RPMI8226 (cell line): ENCODE measurements around the gene AFG1L.

Experiments
- DNase-seq: peaks from one replicate; pipeline ENCODE4 v3.0.0-alpha.2; 2015

AFG1L gene

DNA sequence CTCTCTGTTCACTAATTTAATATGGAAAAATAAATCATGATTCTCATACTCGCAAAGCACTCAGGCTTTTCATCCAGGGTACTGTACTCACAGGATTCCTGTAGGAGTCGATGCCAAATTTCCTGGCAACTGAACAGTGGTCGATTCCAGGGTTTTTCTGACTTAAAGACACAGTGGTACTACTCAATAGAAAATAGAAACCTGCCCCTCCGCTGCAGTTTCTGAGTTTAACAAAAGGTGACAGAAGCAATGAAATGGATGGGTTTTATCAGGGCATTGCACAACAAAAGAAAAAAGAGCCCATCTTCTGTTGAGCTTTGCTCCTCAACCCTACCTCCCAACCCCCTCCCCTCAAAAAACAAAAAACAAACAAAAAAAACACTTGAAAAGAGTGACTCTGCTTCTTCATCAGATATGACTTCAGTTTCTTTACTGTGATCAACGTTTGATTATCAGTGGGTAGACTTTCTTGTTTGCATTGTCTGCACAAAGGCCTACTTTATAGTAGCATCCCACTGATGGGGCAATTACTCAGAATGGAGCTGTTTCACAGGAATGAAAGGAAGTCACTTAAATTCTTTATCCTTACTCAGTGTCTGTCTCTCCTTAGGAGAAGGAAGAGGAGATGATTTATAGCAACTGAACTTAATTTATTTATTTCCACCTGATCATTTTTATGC lies 169.7 kb downstream of the AFG1L start:
- DNase-seq: no peak

DNA sequence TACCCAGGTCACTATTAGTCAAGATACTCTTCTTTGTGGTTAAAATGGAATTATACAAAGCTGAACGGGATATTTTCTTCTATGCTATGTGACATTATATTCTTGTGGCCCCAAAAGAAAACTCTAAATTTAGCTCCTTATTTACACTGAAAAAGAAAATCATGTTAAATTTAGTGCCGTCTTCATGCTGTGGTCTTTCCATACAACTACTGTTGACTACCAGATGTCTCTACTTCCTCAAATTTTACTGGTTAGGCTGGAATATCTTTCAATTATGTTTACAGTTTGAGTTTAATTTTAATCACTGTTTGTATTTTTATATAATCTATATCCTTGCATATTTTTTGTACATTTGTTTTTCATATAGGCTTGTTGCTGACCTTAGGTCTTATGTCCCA lies 170.2 kb downstream of the AFG1L start:
- no peak for DNase-seq

DNA sequence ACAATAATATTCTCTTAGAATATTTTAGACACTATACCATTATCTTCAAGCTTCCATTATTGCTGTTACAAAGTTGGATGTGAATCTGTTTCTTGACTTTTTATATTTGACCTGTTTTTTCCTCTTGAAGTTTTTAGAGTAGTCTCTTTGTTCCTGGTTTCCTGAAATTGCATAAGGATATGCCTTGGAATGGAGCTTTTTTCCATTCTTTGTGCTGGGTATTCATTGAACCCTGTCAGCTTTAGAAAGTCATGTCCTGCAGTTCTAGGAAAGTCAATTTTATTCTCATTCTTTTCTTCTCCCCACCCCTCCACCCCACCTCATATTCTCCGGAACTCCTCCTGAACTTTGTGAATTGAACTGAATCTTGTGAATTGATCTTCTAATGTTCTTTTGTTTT lies 173.5 kb downstream of the AFG1L start:
- DNase-seq: no peak

DNA sequence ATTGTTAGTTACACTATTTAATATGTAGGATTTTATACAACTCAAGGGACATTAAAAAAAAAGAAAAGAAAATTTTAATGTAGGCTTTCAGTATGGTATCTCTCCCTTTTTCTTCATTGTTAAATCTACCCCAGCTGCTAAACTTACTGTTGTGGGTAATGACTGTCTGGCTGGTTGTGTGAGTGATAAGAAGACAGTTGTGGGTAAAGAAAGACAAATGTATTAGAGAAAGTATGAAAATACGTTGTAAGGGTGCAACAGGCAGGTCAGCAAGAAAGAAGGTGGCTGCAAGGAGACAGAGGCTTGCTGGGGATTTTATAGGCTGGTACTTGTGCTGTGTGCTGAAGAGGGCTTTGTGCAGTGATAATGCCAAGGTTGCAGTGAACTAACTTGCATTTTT lies 174.5 kb downstream of the AFG1L start:
- DNase-seq: no peak

DNA sequence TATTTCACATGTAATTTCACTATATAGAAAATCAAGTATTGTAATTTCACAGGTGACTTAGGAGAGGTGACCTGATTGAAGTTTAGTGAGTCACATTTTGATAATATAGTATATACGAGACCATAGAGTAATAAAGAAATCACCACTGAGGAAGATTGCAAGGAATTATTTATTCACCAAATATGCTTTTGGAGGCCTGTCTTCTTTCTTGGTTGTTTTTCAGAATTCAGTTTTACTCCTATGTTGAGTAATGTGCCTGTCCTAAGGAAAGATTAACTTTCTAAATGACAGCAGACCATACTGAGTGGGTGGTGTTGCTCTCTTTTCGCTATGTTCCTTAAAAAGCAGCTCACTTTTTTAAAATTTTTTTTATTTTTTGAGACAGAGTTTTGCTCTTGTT lies 178.3 kb downstream of the AFG1L start:
- DNase-seq: no peak

DNA sequence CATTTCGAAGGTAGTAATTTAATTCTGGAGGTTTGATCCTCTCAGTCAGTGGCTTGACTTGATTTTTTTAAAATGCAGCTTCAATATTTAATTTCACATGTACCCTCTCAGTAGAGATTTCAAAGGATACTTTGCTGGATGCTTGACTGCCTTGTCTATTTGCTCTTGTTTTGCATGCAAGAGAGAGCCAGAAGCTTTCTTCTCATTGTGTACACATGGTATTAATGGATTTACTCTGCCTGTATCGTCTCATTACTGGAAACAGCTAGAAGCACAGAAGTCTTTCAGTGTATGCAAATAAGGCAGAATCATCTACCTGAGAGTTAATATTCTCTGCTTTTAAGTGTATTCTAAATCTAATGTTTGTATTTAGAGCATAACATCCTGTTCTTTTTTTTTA lies 181.5 kb downstream of the AFG1L start:
- DNase-seq: no peak

DNA sequence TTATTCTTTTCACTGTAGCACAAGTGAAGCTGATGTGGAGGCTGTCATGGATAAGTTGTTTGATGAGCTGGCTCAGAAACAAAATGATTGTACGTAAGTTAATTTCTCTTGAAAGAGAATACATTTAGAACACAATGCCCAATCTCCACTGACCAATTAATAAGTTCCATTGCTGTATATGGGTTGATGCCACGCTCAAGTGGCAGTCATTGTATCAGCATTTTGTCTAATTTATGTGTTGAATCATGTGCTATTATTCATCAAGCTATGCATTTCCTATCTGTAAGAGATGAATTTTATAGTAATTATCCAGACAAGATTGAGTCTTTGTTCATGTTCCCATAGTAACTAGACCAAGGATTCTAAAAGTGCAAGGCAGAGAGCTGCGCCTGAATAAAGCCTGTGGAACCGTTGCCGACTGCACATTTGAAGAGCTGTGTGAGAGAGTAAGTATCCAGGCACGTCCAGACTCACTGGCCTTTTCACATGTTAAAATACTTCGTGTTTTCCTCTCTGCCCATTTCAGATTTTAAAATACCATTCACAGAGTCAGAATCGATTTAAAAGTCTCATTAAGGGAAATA lies 182.1 kb downstream of the AFG1L start:
- no peak for DNase-seq

DNA sequence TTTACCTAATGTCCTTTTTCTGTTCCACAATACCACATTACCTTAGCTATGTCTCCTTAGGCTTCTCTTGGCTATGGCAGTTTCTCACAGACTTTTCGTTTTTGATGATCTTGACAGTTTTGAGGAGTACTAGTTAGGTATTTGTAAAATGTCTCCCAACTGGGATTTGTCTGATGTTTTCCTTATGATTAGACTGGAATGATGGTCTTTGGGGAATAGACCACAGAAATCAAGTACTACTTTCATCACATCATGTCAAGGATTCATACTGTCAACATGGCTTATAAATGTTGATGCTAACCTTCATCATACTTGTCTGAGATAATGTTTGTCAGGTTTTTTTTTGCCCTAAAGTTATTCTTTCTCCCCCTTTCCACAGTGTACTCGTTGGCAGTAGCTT lies 187.7 kb downstream of the AFG1L start:
- DNase-seq: no peak

DNA sequence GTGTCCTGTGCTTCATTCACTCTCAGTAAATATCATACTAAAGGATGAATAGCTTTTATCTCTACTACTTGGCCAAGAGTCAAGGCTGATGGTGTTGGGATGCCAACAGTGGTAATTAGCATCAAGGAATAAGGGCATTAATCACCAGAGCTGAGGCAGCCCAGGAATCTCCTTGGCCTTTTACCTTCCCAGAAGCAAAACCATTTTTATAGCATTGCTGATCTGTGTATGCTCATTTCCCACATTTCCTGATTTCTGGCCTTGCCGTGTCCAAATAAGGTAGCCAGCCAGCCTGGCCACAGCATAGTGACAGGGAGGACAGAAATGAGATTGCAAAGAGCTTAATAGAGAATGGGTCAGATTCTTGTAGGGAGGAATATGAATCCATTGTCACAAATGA lies 189.2 kb downstream of the AFG1L start:
- no peak for DNase-seq

DNA sequence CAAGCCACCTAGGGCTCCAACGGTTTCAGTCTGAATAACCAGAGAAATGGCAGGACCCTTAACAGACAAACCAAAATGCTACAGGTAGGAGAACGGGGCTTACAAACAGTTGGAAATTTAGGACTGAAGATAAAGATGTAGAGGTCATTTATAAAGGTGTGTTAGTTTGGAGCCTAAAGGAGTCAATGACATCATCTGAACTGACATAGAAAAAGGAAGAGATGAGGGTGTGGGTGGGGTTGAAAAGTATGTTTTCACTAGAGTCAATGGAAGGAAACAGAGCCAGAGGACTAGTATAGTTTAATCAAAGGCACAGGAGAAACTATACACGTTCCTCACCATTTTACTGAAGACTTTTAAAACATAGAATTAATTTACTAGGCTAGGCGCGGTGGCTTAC lies 194.8 kb downstream of the AFG1L start:
- DNase-seq: no peak

DNA sequence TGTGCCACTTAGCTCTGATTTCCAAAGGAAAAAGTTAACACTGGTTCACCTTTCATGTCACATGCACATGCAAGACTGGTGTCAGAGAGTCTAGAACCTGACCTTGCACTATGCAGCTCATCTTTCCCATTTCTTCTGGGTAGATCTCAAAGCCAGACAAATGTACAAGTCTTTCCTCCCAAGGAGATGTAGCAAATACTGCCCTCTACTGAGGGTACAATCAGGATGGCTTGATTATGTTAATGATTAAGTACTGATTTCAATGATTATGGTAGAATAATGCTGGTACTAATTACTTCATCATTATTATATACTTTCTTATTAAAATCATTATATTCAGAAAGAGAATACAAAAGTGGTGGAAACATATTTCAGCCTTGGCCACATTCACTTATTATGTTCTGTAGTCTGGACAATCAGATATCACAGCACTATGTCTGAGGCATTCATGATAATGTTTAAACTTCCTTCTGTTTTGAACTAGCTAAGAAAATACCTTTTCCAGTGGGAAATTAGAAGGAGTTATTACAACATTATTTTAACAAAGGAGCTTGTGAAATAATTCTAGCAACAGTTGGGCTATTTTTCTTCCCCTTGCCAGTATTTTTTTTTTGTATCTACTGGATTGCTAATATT lies 197.4 kb downstream of the AFG1L start:
- DNase-seq: peak; percentile 37

DNA sequence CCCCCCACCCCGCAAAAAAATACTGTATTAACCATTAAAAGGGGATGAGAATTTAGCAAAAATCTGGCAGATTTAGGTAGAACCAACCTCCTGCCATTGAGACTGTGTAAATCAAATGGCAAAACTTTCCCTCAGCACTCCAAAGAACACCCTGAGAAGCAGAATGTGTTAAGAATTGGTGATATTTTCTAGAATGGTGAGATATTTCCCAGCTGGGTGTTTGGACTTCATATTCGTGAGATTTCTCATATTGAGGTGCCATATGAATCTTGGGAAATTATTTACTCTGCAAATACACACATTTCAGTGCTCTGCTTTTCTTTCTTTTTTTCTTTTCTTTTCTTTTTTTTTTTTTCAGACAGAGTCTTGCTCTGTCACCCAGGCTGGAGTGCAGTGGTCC lies 199.6 kb downstream of the AFG1L start:
- no peak for DNase-seq

DNA sequence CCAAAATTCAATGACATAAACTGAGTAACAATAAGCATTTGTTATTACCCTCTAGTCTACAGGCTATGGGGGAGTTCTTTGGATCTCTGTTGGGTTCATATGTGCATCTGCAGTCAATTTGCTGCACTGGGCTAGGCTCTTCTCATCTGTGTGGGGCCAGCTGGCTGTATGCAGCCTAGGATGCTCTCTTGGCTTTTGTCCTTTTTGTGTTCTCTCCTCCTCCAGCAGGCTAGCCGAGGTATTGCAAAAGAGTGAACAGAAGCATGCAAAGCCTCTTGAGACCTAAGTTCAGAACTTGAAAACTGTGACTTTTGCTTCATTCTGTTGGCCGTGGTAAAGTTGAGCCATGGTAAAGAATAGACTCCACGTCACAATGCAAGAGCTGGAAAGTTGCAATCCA lies 203.0 kb downstream of the AFG1L start:
- peak; percentile 37 for DNase-seq

DNA sequence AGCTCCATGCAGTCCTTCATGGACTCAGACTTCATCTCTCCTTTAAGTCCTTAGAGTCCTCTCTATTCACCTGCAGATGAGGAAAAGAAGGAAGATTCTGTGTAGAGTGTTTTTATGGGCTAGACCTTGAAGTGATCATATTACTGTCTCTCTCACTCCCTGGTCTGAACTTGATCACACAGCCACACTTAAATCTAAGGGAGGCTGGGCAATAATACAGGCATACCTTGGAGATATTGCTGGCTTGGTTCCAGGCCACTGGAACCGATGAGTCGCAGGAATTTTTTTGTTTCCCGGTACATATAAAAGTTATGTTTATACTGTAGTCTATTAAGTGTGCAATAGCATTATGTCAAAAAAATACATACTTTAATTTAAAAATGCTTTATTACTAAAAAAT lies 206.7 kb downstream of the AFG1L start:
- DNase-seq: no peak

DNA sequence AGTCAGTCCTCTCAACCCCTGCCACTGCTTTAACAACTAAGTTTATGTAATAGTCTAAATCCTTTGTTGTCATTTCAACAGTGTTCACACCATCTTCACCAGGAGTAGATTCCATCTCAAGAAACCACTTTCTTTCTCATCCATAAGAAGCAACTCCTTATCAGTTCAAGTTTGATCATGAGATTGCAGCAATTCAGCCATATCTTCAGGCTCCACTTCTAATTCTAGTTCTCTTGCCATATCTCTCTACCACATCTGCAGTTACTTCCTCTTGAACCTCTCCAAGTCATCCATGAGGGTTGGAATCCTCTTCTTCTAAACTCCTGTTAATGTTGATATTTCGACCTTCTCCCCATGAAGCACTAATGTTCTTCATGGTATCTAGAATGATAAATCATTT lies 208.0 kb downstream of the AFG1L start:
- DNase-seq: no peak

DNA sequence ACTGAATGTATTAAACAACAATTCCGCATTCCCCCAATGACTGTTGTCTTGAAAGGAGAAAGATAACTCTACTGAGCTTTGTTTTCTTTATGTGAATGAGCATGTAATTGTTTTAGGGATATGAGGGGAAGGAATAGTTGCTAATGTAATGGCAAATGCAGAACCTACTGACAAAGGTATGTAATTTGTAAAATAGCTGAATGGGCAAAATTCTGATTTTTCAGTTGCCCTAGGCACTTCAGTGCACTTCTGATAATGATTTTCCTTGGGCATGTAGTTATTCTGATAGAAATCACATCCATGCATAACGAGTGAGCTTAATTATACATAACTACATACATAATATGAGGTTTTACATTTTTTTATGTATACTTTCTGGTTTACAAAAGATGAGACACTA lies 212.5 kb downstream of the AFG1L start:
- DNase-seq: no peak

DNA sequence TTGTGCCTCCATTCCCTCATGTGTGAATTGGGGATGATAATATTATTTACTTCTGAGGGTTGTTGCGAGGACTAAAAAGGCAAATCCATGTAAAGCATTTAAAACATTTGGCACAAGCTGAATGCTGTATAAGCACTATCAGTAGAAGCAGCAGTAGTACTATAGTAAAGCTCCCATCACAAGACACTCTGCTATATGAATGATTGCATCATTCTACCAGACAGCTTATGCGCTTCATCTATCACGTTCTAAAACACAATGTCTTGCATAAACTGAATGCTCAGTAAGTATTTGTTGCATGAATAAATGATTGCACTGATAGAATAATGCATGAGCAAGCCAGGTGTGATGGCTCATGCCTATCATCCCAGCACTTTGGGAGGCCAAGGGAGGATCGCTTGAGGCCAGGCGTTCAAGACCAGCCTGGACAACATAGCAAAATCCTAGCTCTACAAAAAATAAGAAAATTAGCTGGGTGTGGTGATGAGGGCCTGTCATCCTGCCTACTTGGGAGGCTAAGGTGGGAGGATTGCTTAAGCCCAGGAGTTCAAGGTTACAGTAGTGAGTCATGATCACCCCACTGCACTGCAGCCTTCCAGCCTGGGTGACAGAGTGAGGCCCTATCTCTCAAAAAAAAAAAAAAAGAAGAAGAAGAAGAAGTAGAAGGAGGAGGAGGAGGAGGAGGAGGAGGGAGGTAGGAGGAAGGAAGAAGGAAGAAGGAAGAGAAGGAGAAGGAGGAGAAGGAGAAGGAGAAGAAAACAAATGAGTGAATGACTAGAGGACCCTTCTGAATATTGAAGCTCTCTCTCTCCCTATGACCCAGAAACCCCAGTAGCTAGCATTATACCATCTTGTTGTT lies 215.8 kb downstream of the AFG1L start:
- DNase-seq: no peak

DNA sequence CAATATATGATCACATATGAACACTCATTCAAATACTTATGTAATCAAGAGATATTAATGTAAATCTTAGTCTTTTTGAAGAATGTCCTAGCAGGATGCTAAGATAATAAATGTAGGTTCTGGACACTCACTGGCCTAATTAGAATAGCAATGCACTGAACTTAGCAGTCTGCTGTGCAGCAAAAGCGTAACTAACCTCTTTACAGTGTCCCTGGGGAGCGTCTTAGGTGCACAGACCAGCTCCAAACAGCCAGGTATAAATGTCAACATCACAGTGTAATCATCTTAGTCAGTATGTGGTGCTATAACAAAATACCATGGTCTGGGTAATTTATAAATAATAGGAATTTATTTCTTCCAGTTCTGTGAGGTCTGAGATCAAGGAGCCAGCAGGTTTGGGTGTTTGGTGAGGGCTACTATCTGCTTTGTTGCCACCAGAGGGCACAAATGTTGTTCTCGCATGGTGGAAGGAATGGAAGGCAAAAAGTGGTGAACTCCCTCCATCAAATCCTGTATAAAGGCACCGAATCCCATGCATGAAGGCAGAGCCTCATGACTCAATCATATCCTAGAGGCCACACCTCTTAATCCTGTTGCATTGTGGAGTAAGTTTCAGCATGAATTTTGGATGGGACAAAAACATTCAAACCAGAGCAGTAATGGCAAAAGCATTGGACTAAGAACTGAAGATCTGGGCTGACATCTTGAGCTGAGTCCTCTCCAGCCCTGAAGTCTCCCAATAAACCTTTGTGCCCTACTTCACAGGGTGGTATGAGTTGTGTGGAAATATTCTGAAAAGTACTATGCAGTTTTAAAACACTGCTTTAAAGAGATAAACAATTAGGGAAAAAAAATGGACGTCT lies 224.1 kb downstream of the AFG1L start:
- DNase-seq: peak; percentile 22

DNA sequence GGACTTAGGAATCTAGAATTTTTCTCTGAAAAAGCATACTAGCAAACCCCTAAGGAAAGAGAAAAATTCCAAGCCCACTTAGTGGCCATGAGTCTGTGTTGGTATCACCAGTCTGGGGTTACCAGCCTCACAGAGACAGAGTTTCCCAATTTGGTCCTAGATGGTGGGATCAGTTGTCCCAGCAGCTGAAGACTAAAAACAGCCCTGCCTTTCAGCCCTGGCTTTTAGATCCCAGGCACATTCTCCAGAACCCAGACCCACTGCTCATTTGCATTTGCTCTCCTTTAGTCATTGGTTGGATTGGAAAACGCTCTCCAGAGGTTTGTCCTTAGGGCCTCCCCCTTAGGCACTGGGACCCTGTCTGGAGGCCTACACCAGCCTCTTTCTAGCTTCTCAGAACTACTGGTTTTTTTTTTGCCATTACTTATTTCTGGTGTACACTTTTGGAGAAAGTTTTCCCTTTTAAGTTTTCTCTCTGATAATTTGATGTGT lies 226.8 kb downstream of the AFG1L start:
- DNase-seq: no peak

DNA sequence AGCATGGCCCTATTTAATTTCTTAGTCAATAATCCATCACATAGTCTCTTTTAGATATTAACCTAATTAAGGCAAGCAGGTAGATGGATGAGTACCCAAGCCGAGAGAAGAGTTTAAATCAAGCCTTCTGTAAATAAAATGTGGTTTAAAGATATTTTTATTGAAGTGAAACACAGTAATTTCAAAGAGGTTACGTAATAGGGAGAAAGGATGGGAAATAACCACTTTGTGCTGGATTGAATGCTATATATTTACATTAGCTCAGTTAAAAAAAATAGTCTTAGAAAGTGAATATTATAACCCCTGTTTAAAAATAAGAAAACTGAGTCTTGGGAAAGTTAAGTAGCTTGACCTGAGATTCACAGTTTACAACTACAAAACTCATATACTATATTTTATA lies 228.8 kb downstream of the AFG1L start:
- DNase-seq: no peak

DNA sequence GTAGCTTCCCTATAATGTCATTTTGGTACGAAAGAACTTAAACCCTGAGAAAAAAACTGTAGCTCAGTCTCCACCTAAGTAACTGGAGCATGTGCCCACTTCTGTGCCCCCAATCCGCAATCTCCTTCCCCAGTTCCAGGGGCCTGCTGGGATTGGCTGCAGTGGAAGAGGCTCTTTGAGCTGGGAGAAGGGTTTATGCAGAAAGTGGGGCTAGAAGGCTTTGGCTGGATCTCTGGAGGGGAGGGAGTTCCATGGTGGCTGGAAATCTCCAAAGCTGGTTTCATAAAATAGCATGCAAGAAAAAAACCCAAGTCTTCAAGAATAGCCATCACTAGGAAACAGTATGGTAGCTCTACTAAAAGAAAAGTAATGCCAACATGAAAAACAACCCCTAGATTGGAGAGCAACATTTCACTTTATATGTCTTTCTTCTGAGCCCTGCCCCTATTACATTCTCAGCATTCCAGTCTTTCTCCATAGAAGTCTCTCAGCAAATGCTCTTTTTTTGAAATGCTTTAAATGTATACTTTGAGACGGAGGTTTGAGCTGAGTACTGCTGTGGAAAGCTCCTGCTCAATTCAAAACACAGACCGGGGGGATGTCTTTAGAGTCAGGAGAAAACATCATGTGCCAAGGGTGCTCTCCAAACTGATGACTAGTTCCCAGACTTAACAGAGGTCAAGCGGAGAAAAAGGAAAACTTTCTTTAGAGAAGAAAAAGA lies 229.8 kb downstream of the AFG1L start:
- no peak for DNase-seq

DNA sequence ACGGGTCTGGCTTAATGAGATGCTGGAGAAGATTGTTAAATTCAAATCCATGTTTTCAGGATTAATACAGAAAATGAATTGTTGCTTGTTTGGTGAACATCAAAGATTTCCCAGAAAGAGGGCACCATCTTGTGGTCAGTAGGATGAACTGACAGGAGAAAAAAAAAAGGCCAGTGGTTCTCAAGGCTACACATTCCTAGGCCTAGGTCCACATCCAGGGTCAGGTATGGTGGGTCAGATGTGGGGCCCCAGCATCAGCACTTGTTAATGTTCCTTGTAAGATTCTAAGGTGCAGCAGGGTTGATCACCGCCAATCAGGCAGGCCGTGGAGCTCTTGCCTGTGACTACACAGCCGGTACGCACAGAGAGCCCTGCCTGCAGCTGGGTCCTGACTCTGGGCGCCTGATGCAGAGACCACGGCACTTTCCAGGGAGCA lies 231.9 kb downstream of the AFG1L start:
- no peak for DNase-seq
